Measurements from ENCODE around the gene NT5E. TPM values are rescaled to one million over a fixed set of nuclear protein-coding genes. Genes with fewer than 3 reads are reported as not detected.

Gene NT5E
- total and polyA plus RNA-seq, 8 donors: 0.49 to 3.6 (median 2.2) TPM

- H3K4me1 ChIP-seq: peaks cover 0 to 3% (median 0%) of the 10 kb centered on the region in 3 donors
- H3K9me3 ChIP-seq: no peaks in the 10 kb centered on the region
- H3K4me3 ChIP-seq: no peak overlapping the region
- 76 to 90% methylated on average over 4 of the region's 4 CpGs for WGBS, 2 donors
- H3K36me3 ChIP-seq: no peaks in the 10 kb centered on the region
- intact Hi-C loops (cut with DNase I): no loop called here
- no peak overlapping the region for H3K27ac ChIP-seq
- ATAC-seq (no peak), FAIRE-seq (no peak), DNase-seq (no peak)
- no peak for TF ChIP-seq CTCF (IDR thresholded peaks at IDR 0.05)
- H3K27me3 ChIP-seq: no peaks in the 10 kb centered on the region
Observed at GRCh38 chr6:85456782-85457181, 6.9 kb downstream of the NT5E start.

GRCh38 chr6:85458184-85458583 is 8.3 kb downstream of the NT5E start:
- ATAC-seq: no peak
- intact Hi-C loops (cut with DNase I): no loop called here
- FAIRE-seq: no peak
- H3K9me3 ChIP-seq: no peaks in the 10 kb centered on the region
- H3K4me3 ChIP-seq: no peak overlapping the region
- no peaks in the 10 kb centered on the region for H3K27me3 ChIP-seq
- peak overlapping the region in 1 of 4 donors; percentile 8 for H3K27ac ChIP-seq
- 55 to 56% methylated on average over 2 of the region's 2 CpGs for WGBS, 2 donors
- TF ChIP-seq CTCF (IDR thresholded peaks at IDR 0.05): no peak
- H3K36me3 ChIP-seq: no peaks in the 10 kb centered on the region
- peaks cover 0 to 5% (median 0%) of the 10 kb centered on the region in 3 donors for H3K4me1 ChIP-seq
- no peak for DNase-seq

GRCh38 chr6:85458782-85459181 is 8.9 kb downstream of the NT5E start:
- WGBS, 2 donors: 58 to 67% methylated on average over 3 of the region's 3 CpGs
- Histone ChIP-seq H3K4me3 (no peak overlapping the region), H3K9me3 (no peaks in the 10 kb centered on the region), H3K4me1 (peaks cover 0 to 5% (median 0%) of the 10 kb centered on the region in 3 donors), H3K27me3 (no peaks in the 10 kb centered on the region), H3K36me3 (no peaks in the 10 kb centered on the region), H3K27ac (no peak overlapping the region)
- no peak for FAIRE-seq
- intact Hi-C loops (cut with DNase I): no loop called here
- ATAC-seq: peak in 2 of 4 donors; percentile 45 to 69
- DNase-seq: peak in 1 of 6 donors; percentile 22
- no peak for TF ChIP-seq CTCF (IDR thresholded peaks at IDR 0.05)

- no peak for FAIRE-seq
- intact Hi-C loops (cut with DNase I): no loop called here
- no peak overlapping the region for H3K27ac ChIP-seq
- TF ChIP-seq CTCF (IDR thresholded peaks at IDR 0.05): no peak
- H3K9me3 ChIP-seq: no peaks in the 10 kb centered on the region
- H3K4me3 ChIP-seq: no peak overlapping the region
- 55 to 59% methylated on average over 4 of the region's 4 CpGs for WGBS, 2 donors
- peaks cover 0 to 5% (median 0%) of the 10 kb centered on the region in 3 donors for H3K4me1 ChIP-seq
- ATAC-seq: peak in 2 of 4 donors; percentile 23 to 25
- H3K36me3 ChIP-seq: no peaks in the 10 kb centered on the region
- no peaks in the 10 kb centered on the region for H3K27me3 ChIP-seq
- no peak for DNase-seq
Observed at GRCh38 chr6:85459224-85459901, 9.5 kb downstream of the NT5E start.

- H3K36me3 ChIP-seq: no peaks in the 10 kb centered on the region
- H3K27me3 ChIP-seq: no peaks in the 10 kb centered on the region
- no peak overlapping the region for H3K4me3 ChIP-seq
- intact Hi-C loops (cut with DNase I): no loop called here
- H3K27ac ChIP-seq: no peak overlapping the region
- FAIRE-seq (no peak), DNase-seq (no peak), ATAC-seq (no peak)
- 70% methylated on average over 4 of the region's 4 CpGs for WGBS, 2 donors
- peaks cover 0 to 5% (median 0%) of the 10 kb centered on the region in 3 donors for H3K4me1 ChIP-seq
- TF ChIP-seq CTCF (IDR thresholded peaks at IDR 0.05): no peak
- no peaks in the 10 kb centered on the region for H3K9me3 ChIP-seq
Observed at GRCh38 chr6:85460154-85460920, 10.5 kb downstream of the NT5E start.

Data from pancreas (tissue), 10 donors.